GM21515 (cell line): Measurements from ENCODE around the gene PLA2G2E.

Experiments used
- ATAC-seq: cut with Tn5 transposase; IDR thresholded peaks from one replicate; pipeline ENCODE4 v1.9.1; 2021; ENCODE audit not compliant: unreplicated experiment

PLA2G2E gene

DNA sequence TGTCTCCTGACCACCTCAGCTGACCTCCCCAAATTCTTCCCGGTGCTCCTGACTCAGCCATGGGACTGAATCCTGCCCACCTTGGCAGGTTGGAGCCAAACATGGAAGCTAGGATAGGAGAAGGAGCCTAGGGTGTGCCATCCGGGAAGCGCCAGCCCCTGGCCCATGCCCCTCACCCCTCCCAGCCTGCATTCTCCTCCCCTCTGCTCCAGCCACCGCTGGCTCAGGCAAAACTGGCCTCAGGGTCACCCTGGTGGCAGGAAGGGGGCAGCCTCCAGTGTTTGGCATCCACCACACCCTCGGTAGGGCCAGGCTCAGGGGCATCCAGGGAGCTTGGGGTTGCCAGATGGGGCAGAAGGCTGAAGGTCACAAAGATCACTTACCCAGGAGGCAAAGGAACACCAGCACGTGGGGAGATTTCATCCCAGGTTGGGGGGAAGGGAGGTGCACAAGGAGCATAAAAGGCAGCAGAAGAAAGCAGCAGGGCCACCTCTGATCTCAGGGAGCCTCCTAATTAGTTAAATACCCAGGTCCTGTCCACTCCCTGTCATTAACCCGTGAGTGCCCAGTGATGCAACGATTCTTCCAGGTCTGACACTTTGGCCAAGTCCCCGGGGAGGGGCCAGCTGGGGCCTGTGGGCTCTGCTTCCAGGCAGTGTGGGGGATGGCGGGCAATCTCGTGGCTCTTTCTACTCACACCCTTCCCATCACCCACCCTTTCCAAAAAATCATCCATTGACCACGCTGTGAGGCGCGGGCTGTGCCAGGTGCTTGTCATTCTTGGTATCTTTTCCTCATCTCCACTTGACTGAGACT is at the start of gene PLA2G2E:
TSS of gene PLA2G2E (minus strand) at position 481 of the 816 bp plus-strand sequence. CDS start at position 423, 58 bp downstream.
- ATAC-seq = no peak

DNA sequence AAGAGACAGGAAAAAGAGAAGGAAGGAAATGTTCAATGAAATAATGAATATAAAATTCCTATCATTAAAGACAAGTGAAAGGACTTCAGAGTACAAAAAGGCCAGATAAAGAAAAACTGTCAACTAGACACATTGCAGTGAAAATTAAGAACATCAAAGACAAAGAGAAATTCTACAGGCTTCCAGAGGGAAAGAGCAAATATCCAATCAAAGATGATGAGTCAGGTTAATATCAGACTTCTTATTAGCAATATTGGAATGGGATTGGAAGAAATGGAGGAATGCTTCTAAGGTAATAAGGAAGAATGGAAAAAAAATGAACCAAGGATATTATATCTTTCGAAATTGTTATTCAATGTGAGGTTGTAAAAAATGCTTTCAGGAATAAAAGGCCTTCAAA is 48.2 kb upstream of the PLA2G2E start:
- ATAC-seq = no peak

- ATAC-seq = no peak
These were observed 46.7 kb upstream of the PLA2G2E start for GRCh38 chr1:19969898-19970660.

DNA sequence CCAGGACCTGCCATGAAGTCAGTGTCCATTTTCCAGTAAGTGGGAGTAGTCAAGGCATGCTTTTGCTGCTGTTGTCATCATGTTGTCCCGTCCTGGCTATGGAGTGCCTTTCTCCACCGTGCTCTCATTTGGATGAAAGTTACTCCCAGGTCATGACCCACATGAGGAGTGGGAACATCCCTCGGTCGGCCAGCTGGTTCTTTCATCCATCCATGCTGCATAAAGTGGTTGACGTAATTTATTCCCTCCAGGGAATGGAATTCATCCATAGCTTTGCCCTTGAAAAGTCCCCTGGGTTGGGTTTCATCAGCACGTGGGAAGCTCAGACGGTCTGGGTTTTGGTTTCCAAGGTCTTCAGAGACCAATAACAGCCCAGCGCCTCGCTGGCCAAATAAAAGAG is 44.4 kb upstream of the PLA2G2E start:
- ATAC-seq = no peak

DNA sequence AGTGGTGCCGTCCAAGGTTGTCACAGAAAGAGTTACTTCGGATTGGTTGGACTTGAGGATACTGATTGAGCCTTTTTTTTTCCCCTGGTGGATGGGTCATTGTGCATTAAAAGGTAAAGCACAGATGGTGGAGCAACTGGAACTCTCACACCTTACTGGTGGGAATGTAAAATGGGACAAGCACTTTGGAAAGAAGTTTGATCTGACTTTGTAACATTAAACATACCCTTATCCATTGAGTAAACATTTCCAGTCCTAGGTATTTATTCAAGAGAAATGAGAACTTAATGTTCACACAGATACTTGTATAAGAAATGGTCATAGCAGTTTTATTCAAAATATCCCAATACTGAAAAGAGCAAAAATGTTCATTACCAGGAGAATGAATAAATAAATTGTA is 41.1 kb upstream of the PLA2G2E start:
- ATAC-seq = no peak

DNA sequence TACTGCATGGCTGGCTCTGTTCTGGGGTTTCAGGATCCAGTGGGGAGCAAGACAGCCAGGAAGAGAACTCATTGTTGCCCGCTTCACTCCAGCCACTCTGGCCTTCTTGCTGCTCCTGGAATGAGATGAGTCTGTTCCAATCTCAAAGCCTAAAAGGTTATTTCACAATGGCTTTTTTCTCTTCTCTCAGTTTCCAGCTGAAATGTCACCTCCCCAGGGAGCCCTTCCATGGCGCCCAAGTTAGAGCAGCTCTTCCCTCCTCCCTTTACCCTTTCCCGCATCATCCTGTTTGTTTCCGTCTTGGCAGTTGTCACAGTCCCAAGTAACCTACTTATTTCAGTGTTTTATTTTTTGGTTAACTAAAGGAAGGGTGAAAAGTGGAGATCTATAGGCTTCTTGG is 40.2 kb upstream of the PLA2G2E start:
- ATAC-seq = no peak

DNA sequence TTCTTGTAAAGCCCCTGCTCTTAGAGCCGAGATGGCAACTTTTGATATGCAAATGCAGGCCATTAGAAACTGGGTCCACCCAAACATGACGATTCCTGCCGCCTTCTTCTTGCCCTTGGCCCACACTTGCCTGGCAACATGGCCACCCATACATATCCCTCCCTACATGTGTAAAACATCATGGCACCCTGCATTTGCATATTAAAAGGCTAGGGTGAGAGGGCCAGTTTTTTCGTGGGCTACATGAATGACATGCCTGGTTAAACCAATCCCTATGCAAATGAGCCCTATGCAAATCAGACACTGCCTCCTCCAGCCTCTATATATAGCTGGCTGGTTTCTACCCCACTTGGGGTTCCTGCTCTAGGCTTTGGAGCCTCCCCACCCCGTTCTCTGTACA is 37.2 kb upstream of the PLA2G2E start:
- no peak for ATAC-seq

DNA sequence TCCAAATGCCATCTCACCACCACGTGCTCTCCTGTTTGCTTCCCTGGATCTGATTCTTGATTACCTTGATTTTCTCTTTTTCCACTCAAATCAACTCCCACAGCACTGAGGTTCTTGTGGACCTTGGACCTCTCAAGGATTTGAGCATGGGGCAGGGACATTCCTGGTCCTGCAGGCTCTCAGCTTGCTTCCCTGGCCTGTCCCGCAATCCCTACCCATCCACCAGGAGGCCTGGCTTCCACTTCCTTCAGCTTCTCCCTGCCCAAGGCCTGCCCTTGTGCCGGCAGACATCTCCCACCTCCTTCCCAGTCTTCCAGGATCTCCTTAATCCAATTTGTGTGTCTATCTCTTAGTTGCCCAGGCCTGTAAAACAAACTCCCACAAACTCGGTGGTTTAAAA is 34.4 kb upstream of the PLA2G2E start:
- no peak for ATAC-seq

DNA sequence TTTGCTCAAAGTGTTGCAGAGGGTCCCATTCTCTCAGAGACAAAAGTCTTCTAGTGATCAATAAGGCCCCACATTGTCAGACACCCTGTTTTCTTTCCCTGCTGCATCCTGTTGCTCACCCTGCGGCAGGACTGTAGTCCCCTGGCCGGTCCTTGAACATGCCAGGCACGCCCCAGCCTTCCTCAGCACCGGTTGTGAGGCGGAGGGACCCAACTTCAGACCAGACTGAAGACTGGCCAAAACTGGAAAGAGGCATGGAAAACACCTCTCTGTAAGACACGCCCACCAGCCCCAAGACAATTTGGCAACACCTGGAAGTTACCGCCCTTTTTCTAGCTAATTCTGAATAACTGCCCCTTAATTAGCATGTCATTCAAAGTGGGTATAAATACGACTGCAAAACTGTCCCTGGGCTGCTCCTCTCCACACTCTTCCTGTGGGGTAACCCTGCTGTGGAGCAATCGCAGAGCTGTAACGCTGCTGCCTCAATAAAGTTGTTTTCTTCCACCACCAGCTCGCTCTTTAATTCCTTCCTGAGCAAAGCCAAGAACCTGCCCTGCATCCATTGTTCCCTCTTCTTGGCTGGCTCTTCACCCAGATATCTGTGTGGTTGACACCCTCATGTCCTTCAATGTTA is 32.2 kb upstream of the PLA2G2E start:
- no peak for ATAC-seq

DNA sequence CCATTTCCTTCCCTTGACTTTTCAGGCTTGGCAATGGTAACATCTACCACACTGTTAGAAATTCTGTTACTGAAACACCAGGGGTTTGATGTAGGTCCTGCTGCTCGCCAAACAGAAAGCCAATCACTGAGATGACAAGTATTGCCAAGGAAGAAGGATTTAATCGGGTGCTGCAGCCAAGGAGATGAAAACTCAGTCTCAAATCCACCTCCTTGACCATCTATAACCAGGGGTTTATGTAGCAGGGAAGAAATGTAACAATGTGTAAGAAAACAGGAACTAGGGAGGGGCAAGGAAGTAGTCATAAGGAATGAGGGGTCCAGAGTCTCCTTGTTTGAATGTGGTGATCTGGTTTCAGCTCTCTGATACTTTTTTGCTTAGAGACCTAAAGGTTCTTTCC is 30.6 kb upstream of the PLA2G2E start:
- ATAC-seq = no peak

GRCh38 chr1:19949016-19949415 is 25.6 kb upstream of the PLA2G2E start:
- ATAC-seq = no peak

GRCh38 chr1:19946971-19947370 is 23.6 kb upstream of the PLA2G2E start:
- no peak for ATAC-seq

DNA sequence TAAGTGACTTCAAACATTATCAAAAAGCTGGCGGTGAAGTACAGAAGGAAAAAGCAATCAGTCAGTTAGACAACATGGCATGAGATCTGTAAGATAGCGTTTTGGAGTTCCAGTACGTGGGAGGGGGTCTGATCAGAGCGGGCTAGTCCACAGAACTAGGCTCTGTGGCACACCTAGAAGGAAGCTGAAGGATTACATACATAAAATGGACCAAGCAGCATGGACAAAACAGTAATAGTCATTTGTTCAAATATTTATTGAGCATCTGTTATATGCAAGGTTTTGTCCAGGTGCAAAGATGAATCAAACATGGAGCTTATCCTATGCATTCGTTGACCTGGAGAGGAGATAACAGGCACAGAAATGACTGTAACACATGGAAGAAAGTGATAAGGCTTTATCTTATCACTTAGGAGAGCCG is 22.9 kb upstream of the PLA2G2E start:
- ATAC-seq = no peak

DNA sequence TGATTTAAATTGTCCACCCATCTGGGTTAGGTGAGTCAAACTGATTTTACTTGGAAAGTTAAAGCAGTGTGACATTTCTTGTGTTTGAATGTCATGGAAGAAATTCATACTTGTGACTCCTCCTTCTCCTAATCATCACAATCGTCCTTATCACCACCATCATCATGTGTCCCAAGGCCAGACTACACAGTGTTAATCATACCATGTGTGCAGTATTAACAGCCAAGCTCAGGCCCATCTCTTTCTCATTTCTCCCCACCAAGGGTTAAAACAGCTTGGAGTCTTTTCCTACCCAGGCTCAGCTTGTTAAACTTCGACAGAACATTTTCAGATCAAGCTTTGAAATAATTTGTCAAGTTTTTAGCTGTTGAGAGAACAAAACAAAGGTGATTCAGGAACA is 22.5 kb upstream of the PLA2G2E start:
- no peak for ATAC-seq

DNA sequence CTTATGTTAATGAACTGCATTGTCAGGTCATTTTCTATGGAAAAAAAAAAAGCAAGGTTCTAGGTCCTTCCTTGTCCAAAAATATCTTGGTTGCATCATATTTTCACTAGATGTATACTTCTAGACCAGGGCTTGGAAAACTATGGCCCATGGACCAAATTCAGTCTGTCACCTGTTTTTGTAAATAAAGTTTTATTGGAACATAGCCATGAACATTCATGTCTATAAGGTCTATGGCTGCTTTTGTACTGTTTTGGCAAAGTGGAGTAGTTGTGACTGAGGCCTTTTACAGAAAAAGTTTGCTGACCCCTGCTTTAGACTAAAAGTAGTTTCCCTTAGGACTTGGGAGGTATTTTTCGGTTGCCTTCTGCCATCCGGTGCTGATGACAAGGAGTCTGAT is 19.2 kb upstream of the PLA2G2E start:
- ATAC-seq = no peak

GRCh38 chr1:19942088-19942487 is 18.7 kb upstream of the PLA2G2E start:
- ATAC-seq = no peak

DNA sequence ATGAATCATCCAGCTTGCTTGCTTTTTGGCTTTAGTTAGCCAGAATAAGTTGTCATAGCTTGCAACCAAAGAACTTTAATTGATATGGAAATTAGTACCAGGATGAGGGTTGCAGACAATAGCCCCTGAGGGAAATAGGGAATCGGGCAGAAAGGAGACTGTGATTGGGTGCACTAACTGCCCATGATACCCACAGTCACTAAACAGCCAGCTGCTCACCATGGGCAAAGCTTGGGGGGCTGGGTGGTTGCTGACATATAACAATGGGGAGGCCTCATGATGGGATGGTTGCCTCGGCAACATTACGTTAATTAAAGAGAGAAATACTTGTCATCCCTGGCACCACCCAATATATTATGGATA is 17.8 kb upstream of the PLA2G2E start:
- no peak for ATAC-seq

DNA sequence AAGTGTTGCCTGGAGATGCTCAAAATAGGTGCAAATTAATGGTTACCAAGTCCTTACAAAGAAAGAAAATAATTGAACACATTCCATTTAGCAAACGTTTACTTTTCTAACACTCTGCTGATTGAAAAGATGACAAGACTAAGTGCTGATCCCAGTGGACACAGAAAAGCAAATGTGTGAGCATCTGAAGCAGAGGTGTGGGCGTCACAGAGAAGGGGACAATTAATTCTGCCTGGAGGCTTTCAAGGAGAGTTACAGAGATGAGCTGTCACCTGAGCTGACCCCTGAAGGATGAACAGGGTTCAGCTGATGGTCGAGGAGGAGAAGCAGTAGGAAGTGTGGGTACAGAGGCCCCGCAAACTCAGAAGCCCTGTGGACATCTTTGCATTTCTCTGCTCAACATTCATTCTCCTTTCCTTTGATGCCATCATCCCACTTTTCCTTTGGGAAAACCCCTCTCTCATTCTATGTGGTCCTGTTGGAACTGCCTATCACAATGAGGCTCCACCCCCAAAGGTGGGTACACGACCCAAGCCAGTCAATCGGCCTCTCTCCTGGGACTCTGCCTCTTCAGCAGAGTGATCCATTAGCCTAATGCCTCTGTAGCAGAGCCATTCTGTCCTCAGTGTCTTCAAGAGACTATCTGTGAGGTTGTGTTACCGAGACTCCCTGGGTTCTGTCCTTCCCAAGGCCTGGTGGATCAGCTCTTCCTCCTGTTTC is 17.2 kb upstream of the PLA2G2E start:
- no peak for ATAC-seq

DNA sequence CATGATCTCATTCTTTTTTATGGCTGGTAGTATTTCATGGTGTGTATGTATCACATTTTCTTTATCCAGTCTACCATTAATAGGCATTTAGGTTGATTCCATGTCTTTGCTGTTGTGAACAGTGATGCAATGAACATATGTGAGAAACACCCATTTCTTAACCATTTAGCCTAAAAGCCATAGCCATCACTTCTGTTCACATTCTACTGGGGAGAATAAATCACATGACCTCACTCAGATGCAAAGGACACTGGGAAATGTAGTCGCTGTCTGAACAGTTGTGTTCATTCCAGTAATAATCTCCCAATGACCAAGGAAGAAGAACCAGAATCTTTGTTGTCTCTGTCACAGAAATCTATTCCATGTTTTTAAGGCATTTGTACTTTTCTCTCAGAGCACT is 15.1 kb upstream of the PLA2G2E start:
- ATAC-seq = no peak

DNA sequence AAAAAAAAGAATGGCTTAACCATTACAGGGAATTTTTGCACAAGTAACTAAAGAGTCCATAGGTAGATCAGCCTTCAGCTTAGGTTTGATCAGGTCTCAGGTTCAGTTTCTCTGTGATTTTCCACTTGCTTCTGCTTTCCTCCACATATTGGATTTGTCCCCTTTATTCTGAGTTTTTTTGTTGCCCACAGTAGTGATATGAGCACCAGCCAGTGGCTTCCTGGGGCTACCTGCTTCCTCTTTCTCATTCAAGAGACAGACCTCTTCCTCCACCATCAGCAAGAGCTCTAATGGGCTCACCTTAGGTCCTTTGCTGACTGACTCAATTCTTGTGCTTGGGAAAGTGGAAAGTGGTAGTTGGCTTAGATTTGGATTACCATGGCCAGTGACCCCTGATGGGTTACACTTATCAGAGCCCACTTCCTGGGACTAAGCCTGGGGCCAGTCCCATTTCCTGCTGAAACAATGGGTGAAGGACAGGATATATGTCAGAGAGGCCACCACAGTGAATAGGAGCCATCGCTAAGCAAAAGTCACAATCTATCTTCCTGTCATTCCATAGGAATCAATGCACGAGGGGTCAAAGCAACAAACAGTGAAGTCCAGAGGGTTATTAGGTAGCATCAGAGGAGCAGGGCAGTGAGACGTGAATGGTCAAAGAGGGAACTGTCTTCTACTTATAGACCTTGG is 12.8 kb upstream of the PLA2G2E start:
- no peak for ATAC-seq

GRCh38 chr1:19934336-19934735 is 10.9 kb upstream of the PLA2G2E start:
- ATAC-seq = no peak
